Suprapubic skin (tissue), 4 donors: Measurements from ENCODE around the gene RNF166. TPM values are rescaled to one million over a fixed set of nuclear protein-coding genes. Genes with fewer than 3 reads are reported as not detected.

Experiments
- DNase-seq, 2 donors: peaks; one replicate each; pipeline ENCODE4 v3.0.0-alpha.2; 2019; ENCODE audit warnings: low spot score in 2 of 2
- H3K27ac ChIP-seq: fragments of 200-600 bp; sonication (generic); one replicate; pipeline ENCODE4 v1.5.1; 2019
- H3K27me3 ChIP-seq: fragments of 200-600 bp; sonication (generic); one replicate; pipeline ENCODE4 v1.5.1; 2019
- H3K36me3 ChIP-seq: fragments of 200-600 bp; sonication (generic); one replicate; pipeline ENCODE4 v1.5.1; 2019
- H3K4me1 ChIP-seq: fragments of 200-600 bp; sonication (generic); one replicate; pipeline ENCODE4 v1.5.1; 2019
- H3K4me3 ChIP-seq: fragments of 200-600 bp; sonication (generic); one replicate; pipeline ENCODE4 v1.5.1; 2019; ENCODE audit warnings: mild to moderate bottlenecking
- H3K9me3 ChIP-seq: fragments of 200-600 bp; sonication (generic); one replicate; pipeline ENCODE4 v1.5.1; 2019
- CTCF ChIP-seq, 2 donors: fragments of 200-600 bp in 1 of 2; fragments of 450-650 bp in 1 of 2; sonication (generic) in 1 of 2; IDR thresholded peaks; one replicate each; pipeline ENCODE4 v1.5.1; 2016 to 2019; ENCODE audit warnings: antibody characterized with exemption in 2 of 2, mild to moderate bottlenecking in 1 of 2, moderate library complexity in 1 of 2
- EP300 ChIP-seq: sonication (generic); formaldehyde crosslinking; IDR thresholded peaks from one replicate; pipeline ENCODE4 v1.6.1; 2017; ENCODE audit warnings: antibody characterized with exemption
- POLR2A ChIP-seq, 2 donors: fragments of 450-650 bp; IDR thresholded peaks; one replicate each; pipeline ENCODE4 v1.6.1; 2017; ENCODE audit warnings: antibody characterized with exemption in 2 of 2, mild to moderate bottlenecking in 2 of 2, moderate library complexity in 2 of 2
- POLR2AphosphoS5 ChIP-seq, 3 donors: sonication (generic); formaldehyde crosslinking; IDR thresholded peaks; one replicate each; pipeline ENCODE4 v1.6.1; 2017; ENCODE audit warnings: antibody characterized with exemption in 3 of 3
- WGBS: methylation state at CpG from one replicate; pipeline ENCODE4 v1.1.5; 2018; 5-methylcytosine and 5-hydroxymethylcytosine counted together
- total RNA-seq, 4 donors: library from RNA; depleted of rRNA; stranded (reverse); fragments of >200 nt; gene quantifications; one replicate each; pipeline ENCODE4 v1.1.0, GENCODE V29; 2016

The RNF166 gene
- total RNA-seq, 4 donors from 2014 or later = 12.4 to 15.8 (median 14.6) TPM

GRCh38 chr16:88718178-88718577 is 12.0 kb upstream of the RNF166 start:
- Histone ChIP-seq H3K4me1 (no peaks in the 10 kb centered on the region), H3K27me3 (no peaks in the 10 kb centered on the region), H3K4me3 (no peak overlapping the region), H3K9me3 (no peaks in the 10 kb centered on the region), H3K27ac (no peak overlapping the region), H3K36me3 (peaks cover 100% of the 10 kb centered on the region)
- DNase-seq = no peak
- 89% methylated on average over 5 of the region's 11 CpGs for WGBS
- TF ChIP-seq CTCF (IDR thresholded peaks at IDR 0.05) (no peak), POLR2A (IDR thresholded peaks at IDR 0.05) (no peak), EP300 (no peak), POLR2AphosphoS5 (IDR thresholded peaks at IDR 0.05) (no peak)

GRCh38 chr16:88716601-88717001 is 10.4 kb upstream of the RNF166 start:
- Histone ChIP-seq H3K27me3 (no peaks in the 10 kb centered on the region), H3K36me3 (peaks cover 85% of the 10 kb centered on the region), H3K27ac (no peak overlapping the region), H3K4me3 (no peak overlapping the region), H3K4me1 (no peaks in the 10 kb centered on the region), H3K9me3 (no peaks in the 10 kb centered on the region)
- no peak for DNase-seq
- TF ChIP-seq POLR2A (IDR thresholded peaks at IDR 0.05) (no peak), POLR2AphosphoS5 (IDR thresholded peaks at IDR 0.05) (no peak), CTCF (IDR thresholded peaks at IDR 0.05) (no peak), EP300 (no peak)
- WGBS = 94% methylated on average over 7 of the region's 21 CpGs

- Histone ChIP-seq H3K4me1 (no peaks in the 10 kb centered on the region), H3K9me3 (no peaks in the 10 kb centered on the region), H3K4me3 (no peak overlapping the region), H3K27me3 (no peaks in the 10 kb centered on the region), H3K27ac (no peak overlapping the region), H3K36me3 (peaks cover 81% of the 10 kb centered on the region)
- no peak for TF ChIP-seq POLR2AphosphoS5 (IDR thresholded peaks at IDR 0.05)
- no peak for TF ChIP-seq POLR2A (IDR thresholded peaks at IDR 0.05)
- TF ChIP-seq EP300 = no peak
- TF ChIP-seq CTCF (IDR thresholded peaks at IDR 0.05) = no peak
- 96% methylated on average over 7 of the region's 15 CpGs for WGBS
- DNase-seq = no peak
These were observed 10.0 kb upstream of the RNF166 start for GRCh38 chr16:88716201-88716600.

GRCh38 chr16:88715312-88716190 is 9.3 kb upstream of the RNF166 start:
- Histone ChIP-seq H3K4me1 (no peaks in the 10 kb centered on the region), H3K9me3 (no peaks in the 10 kb centered on the region), H3K27me3 (no peaks in the 10 kb centered on the region), H3K4me3 (no peak overlapping the region), H3K27ac (no peak overlapping the region), H3K36me3 (peaks cover 74% of the 10 kb centered on the region)
- no peak for TF ChIP-seq EP300
- no peak for DNase-seq
- WGBS = 94% methylated on average over 44 of the region's 57 CpGs

- 90% methylated on average over 22 of the region's 42 CpGs for WGBS
- H3K27me3 ChIP-seq = no peaks in the 10 kb centered on the region
These were observed 8.5 kb upstream of the RNF166 start for GRCh38 chr16:88714420-88715302.

More at GRCh38 chr16:88714420-88715302, 8.5 kb upstream of the RNF166 start:
- Histone ChIP-seq H3K27ac (no peak overlapping the region), H3K4me1 (no peaks in the 10 kb centered on the region), H3K9me3 (no peaks in the 10 kb centered on the region), H3K36me3 (peaks cover 66% of the 10 kb centered on the region), H3K4me3 (no peak overlapping the region)
- no peak for DNase-seq
- TF ChIP-seq POLR2A (IDR thresholded peaks at IDR 0.05) (no peak), EP300 (no peak), POLR2AphosphoS5 (IDR thresholded peaks at IDR 0.05) (no peak), CTCF (IDR thresholded peaks at IDR 0.05) (no peak)
